ENCODE data around the gene LSM7. TPM values are rescaled to one million over a fixed set of nuclear protein-coding genes. Genes with fewer than 3 reads are reported as not detected.
"Not testable (repeated sequence)": the region's sequence is repeated elsewhere in the genome, so short reads cannot be mapped to it uniquely, and the experiment has no call there.

LSM7 gene
- total RNA-seq, 1 donor from 2014 or later = 128 TPM

DNA sequence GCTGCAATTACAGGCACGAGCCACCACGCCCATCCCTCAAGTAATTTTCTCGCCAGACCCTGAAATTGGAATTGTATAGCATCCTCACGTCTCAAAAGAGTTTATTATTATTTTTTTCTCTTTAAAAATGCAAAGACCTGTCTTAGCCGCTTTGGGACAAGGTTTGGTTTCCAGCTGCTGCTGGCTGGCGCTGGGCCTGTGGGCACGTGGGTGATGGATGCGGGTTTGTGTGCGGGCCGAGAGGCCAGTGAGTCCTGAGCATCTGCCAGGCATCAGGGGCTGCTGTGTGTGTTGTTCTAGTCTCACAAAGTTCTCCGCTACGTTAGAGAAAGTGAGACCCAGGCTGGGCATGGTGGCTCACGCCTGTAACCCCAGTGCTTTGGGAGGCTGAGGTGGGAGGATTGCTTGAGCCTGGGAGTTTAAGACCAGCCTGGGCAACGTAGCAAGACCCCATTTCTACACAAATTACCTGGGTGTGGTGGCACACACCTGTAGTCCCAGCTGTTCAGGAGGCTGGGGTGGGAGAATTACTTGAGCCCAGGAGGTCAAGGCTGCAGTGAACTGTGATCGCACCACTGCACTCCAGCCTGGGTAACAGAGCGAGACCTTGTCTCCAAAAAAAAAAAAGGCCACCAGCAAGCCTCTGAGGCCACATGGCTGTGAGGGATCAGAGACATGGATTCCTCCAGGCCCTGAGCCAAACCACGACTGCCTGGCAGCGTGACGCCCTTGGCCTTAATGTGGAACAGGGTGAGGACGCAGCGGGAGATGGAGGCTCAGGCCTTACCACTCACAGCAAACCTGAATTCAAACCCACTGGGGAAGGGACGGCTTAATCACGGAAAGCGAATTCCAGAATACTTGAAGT lies 27.0 kb upstream of the LSM7 start:
- no peak for DNase-seq (ENCODE audit: extremely low read depth, low read depth, low spot score)

DNA sequence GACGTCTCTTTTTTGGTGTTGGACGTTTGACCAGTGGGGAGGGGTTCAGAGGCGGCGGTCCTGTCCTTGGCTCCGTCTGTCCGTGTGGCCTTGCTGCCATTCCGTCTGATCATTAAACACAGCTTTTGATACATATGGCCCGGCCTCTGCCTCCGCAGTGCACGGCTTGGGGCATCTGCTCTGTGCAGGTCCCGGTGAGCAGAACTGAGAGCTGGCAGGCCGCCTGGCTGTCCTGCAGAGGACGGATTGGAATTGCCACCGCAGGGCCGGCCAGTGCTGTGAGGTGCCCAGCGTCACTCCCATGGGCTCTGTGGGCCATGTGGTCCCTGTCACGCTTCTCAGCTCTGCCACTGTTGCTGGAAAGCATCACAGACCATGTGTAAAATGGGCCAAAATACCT lies 26.3 kb upstream of the LSM7 start:
- no peak for DNase-seq (ENCODE audit: extremely low read depth, low read depth, low spot score)

GRCh38 chr19:2353887-2354592 lies 25.7 kb upstream of the LSM7 start:
- DNase-seq (ENCODE audit: extremely low read depth, low read depth, low spot score) = no peak

DNA sequence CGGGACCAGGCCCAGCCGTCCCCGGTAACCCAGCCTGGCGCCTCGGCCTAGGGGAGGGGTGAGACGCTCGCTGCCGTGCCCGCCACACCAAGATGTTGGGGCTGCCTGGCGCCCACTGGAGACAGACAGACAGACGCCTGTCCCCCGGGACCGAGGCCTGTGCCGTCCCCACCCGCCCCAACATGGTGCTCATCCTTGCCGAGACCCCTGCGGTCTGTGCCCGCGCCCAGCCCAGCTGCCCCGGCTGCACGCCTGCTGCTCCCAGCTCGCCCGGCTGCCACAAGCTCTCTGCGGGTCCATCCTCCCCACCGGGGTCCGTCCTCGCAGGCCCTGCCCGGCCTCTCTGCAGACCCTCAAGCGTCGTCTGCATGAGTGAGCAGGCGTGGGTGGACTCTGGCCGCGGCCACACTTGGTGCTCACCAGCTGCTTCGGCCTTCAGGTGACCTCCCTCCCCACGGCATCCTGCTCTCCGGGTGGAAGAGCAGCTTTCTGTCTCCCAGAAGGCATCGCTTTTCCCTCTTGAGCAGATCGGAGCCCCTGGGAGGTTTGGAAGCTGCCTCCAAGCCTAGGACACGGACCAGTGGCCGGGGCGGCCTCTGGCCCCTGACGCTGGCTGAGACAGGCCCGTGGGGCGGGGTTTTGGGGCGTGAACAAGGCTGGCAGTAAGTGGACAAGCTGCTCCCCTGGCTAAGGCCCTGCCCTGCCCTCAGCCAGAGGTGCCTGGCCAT lies 24.9 kb upstream of the LSM7 start:
- DNase-seq (ENCODE audit: extremely low read depth, low read depth, low spot score) = no peak

DNA sequence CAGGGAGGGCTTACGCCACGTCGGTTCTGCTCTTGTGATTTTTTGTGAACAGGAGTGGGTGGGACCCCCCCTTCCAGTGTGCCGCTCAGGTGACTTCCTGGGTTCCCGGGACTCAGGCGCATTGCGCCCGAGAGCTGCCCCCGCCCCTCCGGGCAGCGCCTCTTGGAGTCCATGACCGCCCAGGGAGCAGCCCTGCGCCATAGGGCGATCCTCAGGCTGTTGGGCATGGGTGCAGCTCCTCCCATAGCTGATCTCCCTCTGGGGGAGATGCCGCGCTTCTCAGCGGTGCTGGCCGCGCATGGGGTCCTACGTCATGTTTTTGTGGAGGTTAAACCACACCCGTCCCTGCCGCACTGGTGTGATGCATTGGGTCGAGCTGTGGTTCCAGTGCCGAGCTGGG lies 23.7 kb upstream of the LSM7 start:
- no peak for DNase-seq (ENCODE audit: extremely low read depth, low read depth, low spot score)

GRCh38 chr19:2351591-2351990 lies 23.2 kb upstream of the LSM7 start:
- DNase-seq (ENCODE audit: extremely low read depth, low read depth, low spot score) = no peak

DNA sequence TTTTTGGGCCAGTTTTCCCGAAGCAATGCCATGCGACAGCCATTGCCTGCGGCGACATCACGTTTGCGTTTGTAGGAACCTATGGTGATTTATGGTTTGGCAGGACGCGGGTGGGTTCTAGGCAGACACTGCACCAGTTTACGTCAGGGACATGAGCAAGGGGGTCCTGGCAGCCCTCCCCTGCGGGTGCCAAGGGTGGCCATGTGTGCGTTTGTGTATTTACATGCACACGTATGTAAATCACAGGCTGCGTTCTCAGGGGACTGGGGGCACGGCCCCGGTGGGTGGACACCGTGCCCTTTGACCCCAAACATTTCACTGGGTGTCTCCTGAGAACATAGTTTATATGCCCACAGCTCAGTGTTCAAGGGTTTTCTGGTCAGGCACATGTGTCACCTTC lies 22.3 kb upstream of the LSM7 start:
- no peak for DNase-seq (ENCODE audit: extremely low read depth, low read depth, low spot score)

- DNase-seq (ENCODE audit: extremely low read depth, low read depth, low spot score) = not testable (repeated sequence)
These were observed 21.4 kb upstream of the LSM7 start for GRCh38 chr19:2349818-2350217.

GRCh38 chr19:2345794-2346663 lies 17.6 kb upstream of the LSM7 start:
- no peak for DNase-seq (ENCODE audit: extremely low read depth, low read depth, low spot score)

DNA sequence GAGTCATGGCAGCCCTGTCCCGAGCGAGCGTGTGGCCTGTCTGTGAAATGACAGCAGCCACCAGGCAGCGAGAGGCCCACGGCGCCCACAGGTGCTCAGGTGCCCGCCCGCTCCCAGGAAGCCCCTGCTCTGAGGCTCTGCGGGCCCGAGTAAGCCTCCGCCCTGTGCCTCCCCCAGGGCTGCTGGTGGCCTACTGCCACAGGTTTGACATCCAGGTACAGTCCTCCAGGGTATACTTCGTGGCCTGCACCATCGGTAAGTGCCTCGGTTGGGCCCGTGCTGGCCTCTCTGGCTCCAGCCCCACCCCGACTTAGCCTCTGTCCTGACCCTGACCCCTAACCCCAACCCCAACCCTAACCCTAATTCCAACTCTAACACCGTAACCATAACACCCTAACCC lies 16.7 kb upstream of the LSM7 start:
- no peak for DNase-seq (ENCODE audit: extremely low read depth, low read depth, low spot score)

GRCh38 chr19:2344381-2344870 lies 16.0 kb upstream of the LSM7 start:
- no peak for DNase-seq (ENCODE audit: extremely low read depth, low read depth, low spot score)

- no peak for DNase-seq (ENCODE audit: extremely low read depth, low read depth, low spot score)
These were observed 15.1 kb upstream of the LSM7 start for GRCh38 chr19:2343289-2343982.

- no peak for DNase-seq (ENCODE audit: extremely low read depth, low read depth, low spot score)
These were observed 14.4 kb upstream of the LSM7 start for GRCh38 chr19:2342656-2343288.

- no peak for DNase-seq (ENCODE audit: extremely low read depth, low read depth, low spot score)
These were observed 13.6 kb upstream of the LSM7 start for GRCh38 chr19:2341982-2342381.

DNA sequence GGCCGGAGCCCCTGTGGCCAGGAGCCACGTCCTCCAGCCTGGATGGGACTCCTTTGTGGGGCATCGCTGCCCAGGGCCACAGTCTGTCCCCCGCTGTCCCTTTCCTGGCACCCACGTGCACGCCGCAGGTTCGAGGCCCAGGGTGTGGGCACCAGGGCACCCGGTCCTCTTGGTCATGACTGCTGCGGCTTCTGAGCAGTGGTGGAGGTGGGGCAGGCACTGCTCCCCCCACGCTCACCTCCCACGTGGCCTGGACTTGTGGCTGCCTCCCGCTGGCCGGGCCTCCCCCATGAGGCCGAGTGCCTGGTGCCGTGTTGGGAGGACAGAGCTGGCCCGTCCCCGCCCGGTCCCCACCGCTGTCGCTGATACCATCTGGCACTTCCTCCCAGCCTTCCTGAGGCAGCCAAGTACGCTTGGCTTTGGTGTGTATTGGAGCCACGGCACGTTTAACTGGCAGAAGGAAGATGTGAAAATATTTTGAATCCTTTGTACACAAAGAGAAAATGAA lies 12.9 kb upstream of the LSM7 start:
- no peak for DNase-seq (ENCODE audit: extremely low read depth, low read depth, low spot score)

DNA sequence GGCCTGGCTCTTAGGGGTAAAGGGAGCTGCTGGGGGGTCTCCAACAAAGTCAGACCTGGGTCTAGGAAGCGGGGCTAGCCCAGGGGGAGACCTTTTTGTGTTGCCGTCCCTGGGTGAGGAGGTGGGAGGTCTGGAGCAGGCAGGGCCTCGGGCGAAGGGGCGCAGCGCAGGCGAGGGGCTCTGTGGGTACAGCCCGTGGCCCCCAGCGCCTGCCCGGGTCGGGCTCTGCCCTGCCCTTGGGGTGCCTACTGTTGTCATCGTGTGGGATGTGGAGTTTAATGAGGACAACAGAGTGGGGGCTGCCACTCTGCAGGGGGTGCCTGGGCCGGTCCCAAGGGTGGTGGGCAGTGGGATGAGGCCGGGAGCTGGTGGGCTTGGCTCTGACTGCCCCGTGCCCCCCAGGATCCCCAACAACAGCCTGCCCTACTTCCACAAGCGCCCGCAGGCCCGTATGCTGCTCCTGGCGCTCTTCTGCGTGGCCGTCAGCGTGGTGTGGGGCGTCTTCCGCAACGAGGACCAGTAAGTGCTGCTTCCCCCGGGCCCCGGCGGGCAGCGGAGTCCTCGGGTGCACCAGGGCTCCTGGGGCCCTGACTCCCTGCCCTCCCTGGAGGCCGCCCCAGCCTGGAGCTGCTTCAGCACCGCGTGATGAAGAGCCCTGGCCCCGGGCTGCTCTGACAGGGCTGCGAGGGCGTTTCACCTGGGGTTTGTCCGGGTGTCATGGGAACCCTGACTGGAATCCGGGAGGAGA lies 12.3 kb upstream of the LSM7 start:
- DNase-seq (ENCODE audit: extremely low read depth, low read depth, low spot score) = no peak

DNA sequence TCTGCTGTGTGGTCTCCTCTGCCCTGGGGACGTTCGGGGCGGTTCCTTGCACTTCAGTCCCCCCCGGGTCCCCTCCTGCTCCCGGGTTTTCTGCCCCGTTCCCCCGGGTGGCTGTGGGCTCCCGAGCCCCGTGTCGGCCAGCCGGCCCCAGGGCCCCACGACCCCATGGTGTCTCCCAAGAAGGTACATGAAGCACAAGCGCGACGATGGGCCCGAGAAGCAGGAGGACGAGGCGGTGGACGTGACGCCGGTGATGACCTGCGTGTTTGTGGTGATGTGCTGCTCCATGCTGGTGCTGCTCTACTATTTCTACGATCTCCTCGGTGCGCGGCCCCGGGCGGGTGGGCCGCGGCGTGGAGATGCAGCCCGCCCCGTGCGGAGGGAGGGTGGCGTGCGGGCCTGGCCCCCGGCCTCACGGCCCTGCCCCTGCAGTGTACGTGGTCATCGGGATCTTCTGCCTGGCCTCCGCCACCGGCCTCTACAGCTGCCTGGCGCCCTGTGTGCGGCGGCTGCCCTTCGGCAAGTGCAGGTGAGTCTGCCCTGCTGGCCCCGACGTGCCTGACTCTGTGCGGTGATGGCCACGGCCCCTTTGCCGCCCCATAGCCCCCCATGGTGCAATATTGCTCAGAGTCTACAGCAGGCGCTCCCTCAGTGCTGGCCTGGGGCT lies 11.4 kb upstream of the LSM7 start:
- no peak for DNase-seq (ENCODE audit: extremely low read depth, low read depth, low spot score)

All from glomerular endothelial cell (primary cell).